ENCODE data around the gene MME.

GRCh38 chr3:155179437-155179827, 99.3 kb downstream of the MME start:
- no peak for TF ChIP-seq MYC (IDR thresholded peaks at IDR 0.05; ENCODE audit: insufficient read depth, insufficient read length, insufficient replicate concordance, low read length, severe bottlenecking)
- TF ChIP-seq ZBTB33 (IDR thresholded peaks at IDR 0.05), result no peak
- TF ChIP-seq EP300 (IDR thresholded peaks at IDR 0.05; ENCODE audit: borderline replicate concordance in 1 of 2, control insufficient read depth in 1 of 2, low read depth in 2 of 2, low read length in 2 of 2), result no peak
- TF ChIP-seq YBX1 (IDR thresholded peaks at IDR 0.05), result no peak
- no peak for TF ChIP-seq POLR2AphosphoS5 (IDR thresholded peaks at IDR 0.05; ENCODE audit: low read length)
- TF ChIP-seq BACH1 (IDR thresholded peaks at IDR 0.05; ENCODE audit: borderline replicate concordance), result no peak

Data from GM12878 (cell line).